ENCODE data around the gene RETSAT.

RETSAT gene

GRCh38 chr2:85303780-85304531 is 50.4 kb downstream of the RETSAT start:
- DNase-seq, result no peak

GRCh38 chr2:85302121-85302520 is 52.2 kb downstream of the RETSAT start:
- DNase-seq, result no peak
